Measurements from ENCODE around the gene B3GALT4.
"Not testable (repeated sequence)": the region's sequence is repeated elsewhere in the genome, so short reads cannot be mapped to it uniquely, and the experiment has no call there.

Gene B3GALT4

GRCh38 chr6:33276864-33277662 is at the start of gene B3GALT4:
Gene B3GALT4, plus strand, starts transcription at chr6:33277123. Its CDS starts 297 bp downstream, at chr6:33277420.
- peak; percentile 94 for DNase-seq

GRCh38 chr6:33235221-33235634 is 41.7 kb upstream of the B3GALT4 start:
- DNase-seq, result peak; percentile 78

- DNase-seq, result no peak
Observed at GRCh38 chr6:33236328-33236727, 40.6 kb upstream of the B3GALT4 start.

- peak; percentile 6 for DNase-seq
Observed at GRCh38 chr6:33236852-33237251, 40.1 kb upstream of the B3GALT4 start.

GRCh38 chr6:33237741-33238140 is 39.2 kb upstream of the B3GALT4 start:
- peak; percentile 17 for DNase-seq

- no peak for DNase-seq
Observed at GRCh38 chr6:33241968-33242367, 35.0 kb upstream of the B3GALT4 start.

- DNase-seq, result peak; percentile 9
Observed at GRCh38 chr6:33243476-33243875, 33.4 kb upstream of the B3GALT4 start.

- peak; percentile 90 for DNase-seq
Observed at GRCh38 chr6:33247977-33248642, 28.8 kb upstream of the B3GALT4 start.

- DNase-seq, result no peak
Observed at GRCh38 chr6:33248643-33248931, 28.3 kb upstream of the B3GALT4 start.

- peak; percentile 99 for DNase-seq
Observed at GRCh38 chr6:33248932-33249731, 27.8 kb upstream of the B3GALT4 start.

- DNase-seq, result peak; percentile 67
Observed at GRCh38 chr6:33249732-33250630, 26.9 kb upstream of the B3GALT4 start.

- no peak for DNase-seq
Observed at GRCh38 chr6:33250731-33251130, 26.2 kb upstream of the B3GALT4 start.

GRCh38 chr6:33251395-33252012 is 25.4 kb upstream of the B3GALT4 start:
- DNase-seq, result no peak

GRCh38 chr6:33252759-33253158 is 24.2 kb upstream of the B3GALT4 start:
- DNase-seq, result no peak

GRCh38 chr6:33254591-33254990 is 22.3 kb upstream of the B3GALT4 start:
- no peak for DNase-seq

GRCh38 chr6:33259032-33259431 is 17.9 kb upstream of the B3GALT4 start:
- no peak for DNase-seq

- DNase-seq, result not testable (repeated sequence)
Observed at GRCh38 chr6:33262490-33262889, 14.4 kb upstream of the B3GALT4 start.

GRCh38 chr6:33264015-33264414 is 12.9 kb upstream of the B3GALT4 start:
- DNase-seq, result no peak

GRCh38 chr6:33271117-33271467 is 5.8 kb upstream of the B3GALT4 start:
- no peak for DNase-seq

- DNase-seq, result peak; percentile 97
Observed at GRCh38 chr6:33271468-33272274, 5.3 kb upstream of the B3GALT4 start, which contains the start of the genes RPS18 and VPS52. Gene RPS18, plus strand, starts transcription at chr6:33272075. Its CDS starts 45 bp downstream, at chr6:33272120. Gene VPS52, minus strand, starts transcription at chr6:33271876. Its CDS starts 201 bp downstream, at chr6:33271675.
